Vagina (tissue), 2 donors: ENCODE data around the gene LAMA2. TPM values are rescaled to one million over a fixed set of nuclear protein-coding genes. Genes with fewer than 3 reads are reported as not detected.

Source experiments
- DNase-seq, 2 donors: peaks; one replicate each; pipeline ENCODE4 v3.0.0-alpha.2; 2017; ENCODE audit errors: extremely low spot score in 2 of 2
- H3K27ac ChIP-seq: fragments of 200-600 bp; sonication (generic); one replicate; pipeline ENCODE4 v1.5.1; 2019
- H3K27me3 ChIP-seq: fragments of 200-600 bp; sonication (generic); one replicate; pipeline ENCODE4 v1.5.1; 2019
- H3K36me3 ChIP-seq, 2 donors: fragments of 200-600 bp; sonication (generic); one replicate each; pipeline ENCODE4 v1.5.1; 2017 to 2019
- H3K4me1 ChIP-seq: fragments of 200-600 bp; sonication (generic); one replicate; pipeline ENCODE4 v1.5.1; 2019
- H3K4me3 ChIP-seq, 2 donors: fragments of 200-600 bp; sonication (generic); 1 replicate in 1 of 2; 2 replicates in 1 of 2; pipeline ENCODE4 v1.5.1; 2016 to 2019
- H3K9me3 ChIP-seq: fragments of 200-600 bp; sonication (generic); one replicate; pipeline ENCODE4 v1.5.1; 2019
- CTCF ChIP-seq, 3 experiments: fragments of 450-650 bp in 2 of 3; fragments of 200-600 bp in 1 of 3; sonication (generic) in 1 of 3; IDR thresholded peaks; one replicate each; pipeline ENCODE4 v1.5.1; 2017 to 2019; ENCODE audit warnings: antibody characterized with exemption in 3 of 3, mild to moderate bottlenecking in 2 of 3, moderate library complexity in 2 of 3
- POLR2A ChIP-seq, 2 donors: fragments of 450-650 bp; IDR thresholded peaks; one replicate each; pipeline ENCODE4 v1.6.1; 2017; ENCODE audit warnings: antibody characterized with exemption in 2 of 2, mild to moderate bottlenecking in 2 of 2, moderate library complexity in 2 of 2
- POLR2AphosphoS5 ChIP-seq, 2 donors: sonication (generic); formaldehyde crosslinking; IDR thresholded peaks; one replicate each; pipeline ENCODE4 v1.9.0; 2017; ENCODE audit warnings: antibody characterized with exemption in 2 of 2, mild to moderate bottlenecking in 2 of 2, low read depth in 1 of 2; ENCODE audit not compliant: insufficient read depth in 1 of 2
- intact Hi-C: fragments of 100-400 bp; cut with DNase I; formaldehyde crosslinking; loops from one replicate; pipeline ENCODE4 v1.15.1; 2023
- total RNA-seq: library from RNA; depleted of rRNA; stranded (reverse); fragments of >200 nt; gene quantifications from one replicate; pipeline ENCODE4 v1.2.3, GENCODE V29; 2016

Gene LAMA2
- total RNA-seq, 1 donor from 2014 or later: 91.1 TPM

GRCh38 chr6:129488313-129488712, 605.4 kb downstream of the LAMA2 start:
- no peak overlapping the region for H3K4me3 ChIP-seq
- intact Hi-C loops: no loop called here
- H3K9me3 ChIP-seq: no peaks in the 10 kb centered on the region
- H3K27ac ChIP-seq: no peak overlapping the region
- peaks cover 19% of the 10 kb centered on the region for H3K4me1 ChIP-seq
- H3K27me3 ChIP-seq: no peaks in the 10 kb centered on the region
- H3K36me3 ChIP-seq: peaks cover 0 to 6% of the 10 kb centered on the region in 2 donors
- no peak for TF ChIP-seq CTCF (IDR thresholded peaks at IDR 0.05)
- no peak for TF ChIP-seq POLR2A (IDR thresholded peaks at IDR 0.05)
- DNase-seq: no peak

GRCh38 chr6:129489215-129489765, 606.4 kb downstream of the LAMA2 start:
- intact Hi-C loops: no loop called here
- peak overlapping the region; percentile 24 for H3K27ac ChIP-seq
- TF ChIP-seq POLR2A (IDR thresholded peaks at IDR 0.05) (no peak), CTCF (IDR thresholded peaks at IDR 0.05) (no peak), POLR2AphosphoS5 (IDR thresholded peaks at IDR 0.05; ENCODE audit: insufficient read depth in 1 of 2, low read depth in 1 of 2) (no peak)

GRCh38 chr6:129490521-129491255, 607.8 kb downstream of the LAMA2 start:
- DNase-seq: no peak
- intact Hi-C loops: no loop called here
- H3K4me3 ChIP-seq: peak overlapping the region; percentile 20 to 31
- peak overlapping the region; percentile 84 for H3K27ac ChIP-seq
- H3K4me1 ChIP-seq: peaks cover 19% of the 10 kb centered on the region
- TF ChIP-seq POLR2AphosphoS5 (IDR thresholded peaks at IDR 0.05; ENCODE audit: insufficient read depth in 1 of 2, low read depth in 1 of 2) (peak; percentile 32 to 84), CTCF (IDR thresholded peaks at IDR 0.05) (no peak), POLR2A (IDR thresholded peaks at IDR 0.05) (no peak)
- H3K36me3 ChIP-seq: peaks cover 0 to 6% of the 10 kb centered on the region in 2 donors
- H3K9me3 ChIP-seq: no peaks in the 10 kb centered on the region
- H3K27me3 ChIP-seq: no peaks in the 10 kb centered on the region

More at GRCh38 chr6:129489215-129489765, 606.4 kb downstream of the LAMA2 start:
- Histone ChIP-seq H3K9me3 (no peaks in the 10 kb centered on the region), H3K27me3 (no peaks in the 10 kb centered on the region), H3K4me3 (no peak overlapping the region), H3K36me3 (peaks cover 0 to 6% of the 10 kb centered on the region in 2 donors), H3K4me1 (peaks cover 19% of the 10 kb centered on the region)
- no peak for DNase-seq

- H3K27ac ChIP-seq: peak overlapping the region; percentile 84
- no peaks in the 10 kb centered on the region for H3K27me3 ChIP-seq
- no peak for TF ChIP-seq CTCF (IDR thresholded peaks at IDR 0.05)
- TF ChIP-seq POLR2AphosphoS5 (IDR thresholded peaks at IDR 0.05; ENCODE audit: insufficient read depth in 1 of 2, low read depth in 1 of 2): no peak
- TF ChIP-seq POLR2A (IDR thresholded peaks at IDR 0.05): no peak
- H3K36me3 ChIP-seq: peaks cover 0 to 5% of the 10 kb centered on the region in 2 donors
- peak overlapping the region in 1 of 2 donors; percentile 31 for H3K4me3 ChIP-seq
- DNase-seq: no peak
- H3K9me3 ChIP-seq: no peaks in the 10 kb centered on the region
- intact Hi-C loops: no loop called here
- H3K4me1 ChIP-seq: peaks cover 19% of the 10 kb centered on the region
These were observed 608.5 kb downstream of the LAMA2 start for GRCh38 chr6:129491436-129491835.

GRCh38 chr6:129492260-129492659, 609.3 kb downstream of the LAMA2 start:
- Histone ChIP-seq H3K27ac (no peak overlapping the region), H3K9me3 (no peaks in the 10 kb centered on the region)
- intact Hi-C loops: no loop called here

More at GRCh38 chr6:129492260-129492659, 609.3 kb downstream of the LAMA2 start:
- TF ChIP-seq POLR2A (IDR thresholded peaks at IDR 0.05) (no peak), CTCF (IDR thresholded peaks at IDR 0.05) (no peak), POLR2AphosphoS5 (IDR thresholded peaks at IDR 0.05; ENCODE audit: insufficient read depth in 1 of 2, low read depth in 1 of 2) (no peak)
- Histone ChIP-seq H3K4me3 (no peak overlapping the region), H3K4me1 (peaks cover 21% of the 10 kb centered on the region), H3K27me3 (no peaks in the 10 kb centered on the region), H3K36me3 (no peaks in the 10 kb centered on the region)
- DNase-seq: no peak
